Gastrocnemius medialis (tissue), 4 donors: ENCODE data around the gene GALNT7. TPM values are rescaled to one million over a fixed set of nuclear protein-coding genes. Genes with fewer than 3 reads are reported as not detected.

Source experiments
- ATAC-seq, 2 donors: fragments of 150-250 bp; one replicate each; pipeline ENCODE4 v1.9.1; 2016
- DNase-seq, 2 donors: peaks; one replicate each; pipeline ENCODE4 v3.0.0-alpha.2; 2019
- H3K27ac ChIP-seq, 4 donors: fragments of 200-600 bp; sonication (generic); 1 replicate in 1 of 4; 2 replicates in 3 of 4; pipeline ENCODE4 v1.5.1; 2016 to 2018; ENCODE audit warnings: mild to moderate bottlenecking in 2 of 4, moderate library complexity in 1 of 4
- H3K27me3 ChIP-seq, 3 donors: fragments of 200-600 bp; sonication (generic) in 2 of 3; 1 replicate in 1 of 3; 2 replicates in 2 of 3; pipeline versions ENCODE4 v1.5.1 to v1.6.0; 2016 to 2019; ENCODE audit warnings: mild to moderate bottlenecking in 1 of 3, moderate library complexity in 1 of 3
- H3K36me3 ChIP-seq, 2 donors: fragments of 200-600 bp; sonication (generic) in 1 of 2; one replicate each; pipeline ENCODE4 v1.5.1; 2017 to 2018
- H3K4me1 ChIP-seq, 2 donors: fragments of 200-600 bp; sonication (generic) in 1 of 2; one replicate each; pipeline ENCODE4 v1.5.1; 2016 to 2017; ENCODE audit warnings: mild to moderate bottlenecking in 2 of 2
- H3K4me3 ChIP-seq, 4 donors: fragments of 200-600 bp; sonication (generic) in 3 of 4; 1 replicate in 1 of 4; 2 replicates in 3 of 4; pipeline ENCODE4 v1.5.1; 2016 to 2019; ENCODE audit warnings: mild to moderate bottlenecking in 2 of 4
- H3K9me3 ChIP-seq, 3 donors: fragments of 200-600 bp; sonication (generic) in 2 of 3; 1 replicate in 1 of 3; 2 replicates in 2 of 3; pipeline ENCODE4 v1.5.1; 2016 to 2019
- CTCF ChIP-seq, 5 experiments: fragments of 450-650 bp in 3 of 5; fragments of 200-600 bp in 2 of 5; sonication (generic) in 2 of 5; IDR thresholded peaks in 4 of 5; conservative IDR thresholded peaks in 1 of 5; 1 replicate in 4 of 5; 2 replicates in 1 of 5; pipeline ENCODE4 v1.5.1; 2016 to 2019; ENCODE audit warnings: antibody characterized with exemption in 5 of 5, mild to moderate bottlenecking in 3 of 5, moderate library complexity in 3 of 5
- POLR2A ChIP-seq, 2 donors: fragments of 450-650 bp; IDR thresholded peaks; one replicate each; pipeline ENCODE4 v1.6.1; 2017; ENCODE audit warnings: antibody characterized with exemption in 2 of 2, mild to moderate bottlenecking in 2 of 2, moderate library complexity in 2 of 2
- in situ Hi-C, 4 donors: fragments of 200-750 bp; cut with MboI; loops; one replicate each; pipeline versions ENCODE4 v1.15.0 to v1.8.0; 2017; ENCODE audit warnings: low sequenced_read_pairs in 4 of 4
- intact Hi-C: fragments of 100-400 bp; cut with DNase I; formaldehyde crosslinking; loops from one replicate; pipeline ENCODE4 v1.15.1; 2023; ENCODE audit warnings: low total_unique reads
- total RNA-seq, 4 donors: library from RNA; depleted of rRNA; stranded (reverse); fragments of >200 nt; gene quantifications; one replicate each; pipeline versions ENCODE4 v1.1.0 to v1.2.3, GENCODE V29; 2016

Gene GALNT7
- total RNA-seq, 4 donors from 2014 or later, result 0.91 to 2.8 (median 1.1) TPM

GRCh38 chr4:173267711-173268110 is 99.1 kb downstream of the GALNT7 start:
- no peak overlapping the region for H3K27ac ChIP-seq
- H3K27me3 ChIP-seq, result no peaks in the 10 kb centered on the region
- DNase-seq (no peak), ATAC-seq (no peak)
- in situ Hi-C loops, result no loop called here
- H3K4me1 ChIP-seq, result peaks cover 0 to 9% of the 10 kb centered on the region in 2 donors
- no peaks in the 10 kb centered on the region for H3K9me3 ChIP-seq
- H3K36me3 ChIP-seq, result no peaks in the 10 kb centered on the region
- intact Hi-C loops, result no loop called here
- TF ChIP-seq POLR2A (IDR thresholded peaks at IDR 0.05), result no peak
- no peak for TF ChIP-seq CTCF (IDR thresholded peaks at IDR 0.05 in 4 of 5, conservative IDR thresholded peaks at IDR 0.05 in 1 of 5)
- no peak overlapping the region for H3K4me3 ChIP-seq

GRCh38 chr4:173269280-173269679 is 100.7 kb downstream of the GALNT7 start:
- DNase-seq, result no peak
- in situ Hi-C loops (no loop called here), intact Hi-C loops (no loop called here)
- no peaks in the 10 kb centered on the region for H3K27me3 ChIP-seq
- no peak overlapping the region for H3K4me3 ChIP-seq
- no peaks in the 10 kb centered on the region for H3K36me3 ChIP-seq
- ATAC-seq, result no peak
- TF ChIP-seq CTCF (IDR thresholded peaks at IDR 0.05 in 4 of 5, conservative IDR thresholded peaks at IDR 0.05 in 1 of 5) (no peak), POLR2A (IDR thresholded peaks at IDR 0.05) (no peak)
- H3K4me1 ChIP-seq, result peaks cover 0 to 8% of the 10 kb centered on the region in 2 donors
- H3K9me3 ChIP-seq, result no peaks in the 10 kb centered on the region
- no peak overlapping the region for H3K27ac ChIP-seq

- no peak for TF ChIP-seq POLR2A (IDR thresholded peaks at IDR 0.05)
- ATAC-seq (no peak), DNase-seq (no peak)
- intact Hi-C loops, result no loop called here
- in situ Hi-C loops, result no loop called here
- Histone ChIP-seq H3K4me1 (no peaks in the 10 kb centered on the region), H3K9me3 (no peaks in the 10 kb centered on the region), H3K36me3 (no peaks in the 10 kb centered on the region), H3K27me3 (no peaks in the 10 kb centered on the region), H3K27ac (no peak overlapping the region), H3K4me3 (no peak overlapping the region)
Measured at GRCh38 chr4:173270312-173271027, 101.9 kb downstream of the GALNT7 start.

GRCh38 chr4:173272314-173272713 is 103.7 kb downstream of the GALNT7 start:
- Histone ChIP-seq H3K9me3 (no peaks in the 10 kb centered on the region), H3K27ac (no peak overlapping the region), H3K27me3 (no peaks in the 10 kb centered on the region), H3K4me1 (no peaks in the 10 kb centered on the region), H3K4me3 (no peak overlapping the region), H3K36me3 (no peaks in the 10 kb centered on the region)
- in situ Hi-C loops, result no loop called here
- TF ChIP-seq CTCF (IDR thresholded peaks at IDR 0.05 in 4 of 5, conservative IDR thresholded peaks at IDR 0.05 in 1 of 5) (no peak), POLR2A (IDR thresholded peaks at IDR 0.05) (no peak)
- no peak for DNase-seq
- intact Hi-C loops, result no loop called here
- ATAC-seq, result no peak

- no peak overlapping the region for H3K27ac ChIP-seq
- intact Hi-C loops, result no loop called here
- no peak for ATAC-seq
- TF ChIP-seq CTCF (IDR thresholded peaks at IDR 0.05 in 4 of 5, conservative IDR thresholded peaks at IDR 0.05 in 1 of 5), result no peak
- TF ChIP-seq POLR2A (IDR thresholded peaks at IDR 0.05), result no peak
- in situ Hi-C loops, result no loop called here
- H3K4me1 ChIP-seq, result no peaks in the 10 kb centered on the region
- no peaks in the 10 kb centered on the region for H3K9me3 ChIP-seq
- H3K36me3 ChIP-seq, result no peaks in the 10 kb centered on the region
- H3K27me3 ChIP-seq, result no peaks in the 10 kb centered on the region
- H3K4me3 ChIP-seq, result no peak overlapping the region
- no peak for DNase-seq
Measured at GRCh38 chr4:173272996-173273395, 104.4 kb downstream of the GALNT7 start.
